HG03039 (cell line): ENCODE measurements around the gene FAM210A.

Experiments used
- ATAC-seq: cut with Tn5 transposase; IDR thresholded peaks from one replicate; pipeline ENCODE4 v1.9.1; 2021; ENCODE audit warnings: mild to moderate bottlenecking, moderate library complexity; ENCODE audit not compliant: unreplicated experiment

Gene FAM210A

GRCh38 chr18:13649397-13650390 lies 76.7 kb downstream of the FAM210A start:
- ATAC-seq = no peak

GRCh38 chr18:13647761-13648160 lies 78.6 kb downstream of the FAM210A start:
- ATAC-seq = no peak

GRCh38 chr18:13646633-13647032 lies 79.7 kb downstream of the FAM210A start:
- no peak for ATAC-seq

GRCh38 chr18:13645093-13645492 lies 81.3 kb downstream of the FAM210A start:
- ATAC-seq = no peak

- no peak for ATAC-seq
Measured at GRCh38 chr18:13643261-13643751, 83.1 kb downstream of the FAM210A start.

- no peak for ATAC-seq
Measured at GRCh38 chr18:13642440-13642827, 83.9 kb downstream of the FAM210A start.

- ATAC-seq = no peak
Measured at GRCh38 chr18:13641551-13642439, 84.6 kb downstream of the FAM210A start.

GRCh38 chr18:13640266-13640860 lies 86.0 kb downstream of the FAM210A start:
- ATAC-seq = no peak

GRCh38 chr18:13638719-13639595 lies 87.4 kb downstream of the FAM210A start:
- ATAC-seq = no peak

- ATAC-seq = no peak
Measured at GRCh38 chr18:13635046-13635445, 91.3 kb downstream of the FAM210A start.

- no peak for ATAC-seq
Measured at GRCh38 chr18:13633700-13634099, 92.7 kb downstream of the FAM210A start.

- ATAC-seq = no peak
Measured at GRCh38 chr18:13630716-13631268, 95.6 kb downstream of the FAM210A start.

- ATAC-seq = peak; percentile 67
Measured at GRCh38 chr18:13629841-13630715, 96.3 kb downstream of the FAM210A start.

- no peak for ATAC-seq
Measured at GRCh38 chr18:13628211-13628610, 98.1 kb downstream of the FAM210A start.

GRCh38 chr18:13627639-13628038 lies 98.7 kb downstream of the FAM210A start:
- ATAC-seq = no peak

- ATAC-seq = no peak
Measured at GRCh38 chr18:13626544-13626908, 99.8 kb downstream of the FAM210A start.

- no peak for ATAC-seq
Measured at GRCh38 chr18:13625843-13626543, 100.4 kb downstream of the FAM210A start.

GRCh38 chr18:13625355-13625754 lies 101.0 kb downstream of the FAM210A start:
- no peak for ATAC-seq
